HG02610 (cell line): Measurements from ENCODE around the gene DIS3L.
"Not testable (repeated sequence)": the region's sequence is repeated elsewhere in the genome, so short reads cannot be mapped to it uniquely, and the experiment has no call there.

ENCODE experiments used
- ATAC-seq: cut with Tn5 transposase; IDR thresholded peaks from one replicate; pipeline ENCODE4 v1.9.1; 2021; ENCODE audit warnings: mild to moderate bottlenecking, moderate library complexity; ENCODE audit not compliant: unreplicated experiment

Gene DIS3L

GRCh38 chr15:66308531-66308930, 15.2 kb downstream of the DIS3L start:
- ATAC-seq: no peak

- ATAC-seq: no peak
Observed at GRCh38 chr15:66309828-66310227, 16.5 kb downstream of the DIS3L start.

- ATAC-seq: no peak
Observed at GRCh38 chr15:66310786-66311185, 17.4 kb downstream of the DIS3L start.

GRCh38 chr15:66312144-66312543, 18.8 kb downstream of the DIS3L start:
- ATAC-seq: no peak

- ATAC-seq: no peak
Observed at GRCh38 chr15:66323312-66323928, 30.1 kb downstream of the DIS3L start.

GRCh38 chr15:66326051-66326450, 32.7 kb downstream of the DIS3L start:
- ATAC-seq: no peak

GRCh38 chr15:66327736-66328135, 34.4 kb downstream of the DIS3L start:
- ATAC-seq: no peak

- no peak for ATAC-seq
Observed at GRCh38 chr15:66328771-66329170, 35.4 kb downstream of the DIS3L start.

GRCh38 chr15:66348530-66348929, 55.2 kb downstream of the DIS3L start:
- not testable (repeated sequence) for ATAC-seq

- ATAC-seq: no peak
Observed at GRCh38 chr15:66356077-66356358, 62.6 kb downstream of the DIS3L start.

GRCh38 chr15:66356359-66357236, 63.2 kb downstream of the DIS3L start, which contains the start of gene TIPIN:
TIPIN (minus strand) TSS chr15:66356685; CDS start chr15:66352947, 3,738 bp downstream.
- peak; percentile 95 for ATAC-seq

- ATAC-seq: no peak
Observed at GRCh38 chr15:66359740-66360139, 66.4 kb downstream of the DIS3L start.

GRCh38 chr15:66361745-66362460, 68.5 kb downstream of the DIS3L start:
- ATAC-seq: not testable (repeated sequence)

GRCh38 chr15:66362776-66363175, 69.4 kb downstream of the DIS3L start:
- ATAC-seq: no peak

GRCh38 chr15:66364944-66365528, 71.7 kb downstream of the DIS3L start:
- no peak for ATAC-seq

- ATAC-seq: peak; percentile 55
Observed at GRCh38 chr15:66369773-66370651, 76.6 kb downstream of the DIS3L start.

GRCh38 chr15:66374179-66374578, 80.8 kb downstream of the DIS3L start:
- no peak for ATAC-seq

GRCh38 chr15:66378814-66379430, 85.6 kb downstream of the DIS3L start:
- ATAC-seq: no peak

- ATAC-seq: not testable (repeated sequence)
Observed at GRCh38 chr15:66381376-66381775, 88.0 kb downstream of the DIS3L start.
